H9 (cell line): Measurements from ENCODE around the gene ATP2A1. TPM values are rescaled to one million over a fixed set of nuclear protein-coding genes. Genes with fewer than 3 reads are reported as not detected.
"Not testable (repeated sequence)": the region's sequence is repeated elsewhere in the genome, so short reads cannot be mapped to it uniquely, and the experiment has no call there.

Experiments
- DNase-seq: peaks from one replicate; pipeline ENCODE4 v3.0.0-alpha.2; 2017
- H2AFZ ChIP-seq: one replicate; pipeline ENCODE4 v1.6.1; 2013; ENCODE audit warnings: mild to moderate bottlenecking, low read length, control low read depth, moderate library complexity
- H2AK5ac ChIP-seq: 2 replicates; pipeline ENCODE4 v1.6.1; 2013; ENCODE audit warnings: low read length, control low read depth, mixed read lengths; ENCODE audit not compliant: insufficient read length
- H2BK120ac ChIP-seq: one replicate; pipeline ENCODE4 v1.6.1; 2013; ENCODE audit warnings: low read depth, mild to moderate bottlenecking, low read length, control low read depth, inconsistent platforms; ENCODE audit not compliant: poor library complexity, severe bottlenecking
- H2BK12ac ChIP-seq: 2 replicates; pipeline ENCODE4 v1.6.1; 2013; ENCODE audit warnings: low read length, control low read depth, mixed read lengths, low read depth; ENCODE audit not compliant: insufficient read length
- H2BK15ac ChIP-seq: 2 replicates; pipeline ENCODE4 v1.6.1; 2013; ENCODE audit warnings: low read depth, low read length, control low read depth
- H2BK20ac ChIP-seq: one replicate; pipeline ENCODE4 v1.6.1; 2013; ENCODE audit warnings: low read depth, mild to moderate bottlenecking, low read length, control low read depth, inconsistent platforms; ENCODE audit not compliant: poor library complexity, severe bottlenecking
- H2BK5ac ChIP-seq: 2 replicates; pipeline ENCODE4 v1.6.1; 2013; ENCODE audit warnings: low read length, control low read depth, mixed read lengths; ENCODE audit not compliant: insufficient read length
- H3K14ac ChIP-seq: 2 replicates; pipeline ENCODE4 v1.6.1; 2013; ENCODE audit warnings: low read length, control low read depth; ENCODE audit not compliant: insufficient read depth
- H3K18ac ChIP-seq: 2 replicates; pipeline ENCODE4 v1.6.1; 2013; ENCODE audit warnings: low read depth, mild to moderate bottlenecking, mixed read lengths, low read length, control low read depth; ENCODE audit not compliant: insufficient read length
- H3K23ac ChIP-seq: 2 replicates; pipeline ENCODE4 v1.6.1; 2013; ENCODE audit warnings: low read length, control low read depth, mixed read lengths, low read depth; ENCODE audit not compliant: insufficient read length
- H3K23me2 ChIP-seq: 2 replicates; pipeline ENCODE4 v1.6.1; 2013; ENCODE audit warnings: low read depth, mild to moderate bottlenecking, mixed read lengths, low read length, control low read depth; ENCODE audit not compliant: insufficient read length, poor library complexity, severe bottlenecking
- H3K27ac ChIP-seq: 2 replicates; pipeline ENCODE4 v1.5.1; 2013; ENCODE audit warnings: low read length, control low read depth, mixed read lengths, low read depth; ENCODE audit not compliant: insufficient read length
- H3K27me3 ChIP-seq: 2 replicates; pipeline ENCODE4 v1.6.1; 2013; ENCODE audit warnings: low read length, control low read depth, inconsistent platforms; ENCODE audit not compliant: insufficient read depth
- H3K4ac ChIP-seq: 2 replicates; pipeline ENCODE4 v1.6.1; 2013; ENCODE audit warnings: low read depth, mild to moderate bottlenecking, control low read depth, inconsistent platforms, low read length, moderate library complexity
- H3K4me1 ChIP-seq: 2 replicates; pipeline ENCODE4 v1.6.1; 2013; ENCODE audit warnings: low read length, control low read depth, inconsistent platforms; ENCODE audit not compliant: insufficient read depth
- H3K4me2 ChIP-seq: 2 replicates; pipeline ENCODE4 v1.6.1; 2013; ENCODE audit warnings: low read length, control low read depth, mixed read lengths; ENCODE audit not compliant: insufficient read length, insufficient read depth
- H3K56ac ChIP-seq: 2 replicates; pipeline ENCODE4 v1.6.1; 2013; ENCODE audit warnings: low read depth, mild to moderate bottlenecking, mixed read lengths, low read length, control low read depth; ENCODE audit not compliant: insufficient read length
- H3K79me1 ChIP-seq: 2 replicates; pipeline ENCODE4 v1.6.1; 2013; ENCODE audit warnings: low read depth, mild to moderate bottlenecking, moderate library complexity, low read length, control low read depth, inconsistent platforms; ENCODE audit not compliant: insufficient read depth, poor library complexity, severe bottlenecking
- H3K79me2 ChIP-seq: 2 replicates; pipeline ENCODE4 v1.6.1; 2013; ENCODE audit warnings: low read length, control low read depth, inconsistent platforms; ENCODE audit not compliant: insufficient read depth
- H3K9ac ChIP-seq: 2 replicates; pipeline ENCODE4 v1.6.1; 2013; ENCODE audit warnings: low read length, control low read depth, mixed read lengths; ENCODE audit not compliant: insufficient read length; ENCODE audit errors: extremely low read depth
- H3K9me3 ChIP-seq: one replicate; pipeline ENCODE4 v1.6.1; 2013; ENCODE audit warnings: low read depth, low read length, inconsistent platforms; ENCODE audit not compliant: control insufficient read depth
- H3T11ph ChIP-seq: one replicate; pipeline ENCODE4 v1.6.1; 2013; ENCODE audit warnings: mild to moderate bottlenecking, low read length, control low read depth, inconsistent platforms
- H4K20me1 ChIP-seq: one replicate; pipeline ENCODE4 v1.6.1; 2013; ENCODE audit not compliant: control insufficient read depth, insufficient read length, insufficient read depth
- H4K5ac ChIP-seq: 2 replicates; pipeline ENCODE4 v1.6.1; 2013; ENCODE audit warnings: low read depth, mild to moderate bottlenecking, mixed read lengths, low read length, control low read depth; ENCODE audit not compliant: insufficient read length
- H4K8ac ChIP-seq: replicated peaks from 2 replicates; pipeline ENCODE4 v1.6.1; 2013; ENCODE audit warnings: low read length, control low read depth, mixed read lengths, low read depth; ENCODE audit not compliant: insufficient read length
- H4K91ac ChIP-seq: 2 replicates; pipeline ENCODE4 v1.6.1; 2013; ENCODE audit warnings: low read depth, mild to moderate bottlenecking, moderate library complexity, mixed read lengths, low read length, control low read depth; ENCODE audit not compliant: insufficient read length
- H3K27ac Mint-ChIP-seq, 3 experiments: 2 replicates in 2 of 3; 3 replicates in 1 of 3; pipeline ENCODE4 v1.8.0; 2020 to 2021; ENCODE audit warnings: mixed read lengths in 3 of 3, mild to moderate bottlenecking in 1 of 3, moderate library complexity in 1 of 3
- H3K27me3 Mint-ChIP-seq: 2 replicates; pipeline ENCODE4 v1.8.0; 2021; ENCODE audit warnings: low read depth, mild to moderate bottlenecking, moderate library complexity, mixed read lengths
- H3K36me3 Mint-ChIP-seq, 3 experiments: 2 replicates in 2 of 3; 3 replicates in 1 of 3; pipeline ENCODE4 v1.8.0; 2020 to 2021; ENCODE audit warnings: low read depth in 3 of 3, mixed read lengths in 3 of 3; ENCODE audit not compliant: insufficient read depth in 1 of 3
- H3K4me1 Mint-ChIP-seq, 2 experiments: 2 replicates each; pipeline ENCODE4 v1.8.0; 2020; ENCODE audit warnings: mixed read lengths in 2 of 2
- H3K4me3 Mint-ChIP-seq, 2 experiments: 2 replicates in 1 of 2; 3 replicates in 1 of 2; pipeline ENCODE4 v1.8.0; 2020 to 2021; ENCODE audit warnings: mild to moderate bottlenecking in 2 of 2, mixed read lengths in 2 of 2, moderate library complexity in 1 of 2
- H3K9me3 Mint-ChIP-seq, 2 experiments: 2 replicates in 1 of 2; 3 replicates in 1 of 2; pipeline ENCODE4 v1.8.0; 2020; ENCODE audit warnings: mild to moderate bottlenecking in 2 of 2, mixed read lengths in 2 of 2, moderate library complexity in 1 of 2
- CTCF ChIP-seq: fragments of 200-600 bp; sonication (generic); conservative IDR thresholded peaks from 3 replicates; pipeline ENCODE4 v1.8.0; 2021; ENCODE audit warnings: antibody characterized with exemption, mild to moderate bottlenecking
- WGBS: extraction: QIAGEN DNeasy Blood & Tissue Kit; methylation state at CpG from one replicate; pipeline ENCODE4 v1.1.7; 2013; ENCODE audit warnings: missing lambda C conversion rate, low lambda C conversion rate, mixed read lengths; ENCODE audit not compliant: insufficient read length; ENCODE audit errors: extremely low coverage; 5-methylcytosine and 5-hydroxymethylcytosine counted together
- total RNA-seq: library from RNA; stranded (reverse); gene quantifications from 2 replicates; pipeline ENCODE4 v1.2.1, GENCODE V29; 2021

The ATP2A1 gene
- total RNA-seq, 1 experiment from 2014 or later: 4.6 TPM

GRCh38 chr16:28867241-28867640, 11.0 kb upstream of the ATP2A1 start:
- peaks cover 1% of the 10 kb centered on the region for H4K20me1 ChIP-seq
- H3T11ph ChIP-seq: no peak overlapping the region
- H3K4me1 ChIP-seq: peaks cover 1% of the 10 kb centered on the region; the same call in 1 of the 2 replicates
- H3K79me2 ChIP-seq: peaks cover 9% of the 10 kb centered on the region; the same call in 1 of the 2 replicates
- H3K4ac ChIP-seq: no peak overlapping the region
- WGBS: no CpG with 5 or more reads among the region's 13 CpGs
- H3K9ac ChIP-seq: no peak overlapping the region
- H2BK120ac ChIP-seq: no peak overlapping the region
- H2BK12ac ChIP-seq: no peak overlapping the region
- no peak overlapping the region for H2BK15ac ChIP-seq
- H4K91ac ChIP-seq: no peak overlapping the region
- Mint-ChIP-seq H3K36me3 (peaks cover 24 to 44% (median 44%) of the 10 kb centered on the region in 3 experiments), H3K9me3 (no peaks in the 10 kb centered on the region), H3K27ac (no peak overlapping the region), H3K4me3 (peak overlapping the region; percentile 22 to 54; a peak in 2 of 5 replicates), H3K27me3 (no peaks in the 10 kb centered on the region; the same call in 1 of the 2 replicates), H3K4me1 (peaks cover 9 to 18% of the 10 kb centered on the region in 2 experiments)
- no peak overlapping the region for H2AFZ ChIP-seq
- no peak overlapping the region for H3K4me2 ChIP-seq
- H3K27me3 ChIP-seq: no peaks in the 10 kb centered on the region
- H2BK5ac ChIP-seq: no peak overlapping the region
- no peak overlapping the region for H2AK5ac ChIP-seq
- no peak overlapping the region for H3K56ac ChIP-seq
- TF ChIP-seq CTCF: no peak
- no peaks in the 10 kb centered on the region for H3K9me3 ChIP-seq
- H4K5ac ChIP-seq: no peak overlapping the region
- no peak overlapping the region for H2BK20ac ChIP-seq
- no peak overlapping the region for H3K18ac ChIP-seq
- no peak overlapping the region for H3K27ac ChIP-seq
- peaks cover 3% of the 10 kb centered on the region for H3K79me1 ChIP-seq
- peaks cover 9% of the 10 kb centered on the region for H3K23me2 ChIP-seq
- no peak overlapping the region for H3K23ac ChIP-seq
- H3K14ac ChIP-seq: no peak overlapping the region
- H4K8ac ChIP-seq: no peak overlapping the region
- no peak for DNase-seq

DNA sequence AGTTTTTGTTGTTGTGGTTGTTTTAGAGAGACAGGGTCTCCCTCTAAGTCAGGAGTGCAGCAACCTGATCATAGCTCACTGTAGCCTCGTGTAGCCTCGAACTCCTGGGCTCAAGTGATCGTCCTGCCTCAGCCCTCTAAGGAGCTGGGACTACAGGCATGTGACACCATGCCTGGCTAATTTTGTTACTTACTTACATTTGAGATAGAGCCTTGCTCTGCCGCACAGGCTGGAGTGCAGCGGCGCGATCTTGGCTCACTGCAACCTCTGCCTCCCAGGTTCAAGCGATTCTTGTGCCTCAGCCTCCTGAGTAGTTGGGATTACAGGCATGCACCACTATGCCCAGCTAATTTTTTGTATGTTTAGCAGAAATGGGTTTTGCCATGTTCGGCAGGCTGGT, 10.6 kb upstream of the ATP2A1 start:
- not testable (repeated sequence) for H3K4me2 ChIP-seq, H3K27ac Mint-ChIP-seq, H4K8ac ChIP-seq, H3K9me3 ChIP-seq, H3K4me1 ChIP-seq, H2AFZ ChIP-seq, H3K56ac ChIP-seq, H3K27me3 Mint-ChIP-seq, H2BK5ac ChIP-seq, H2BK20ac ChIP-seq, H4K91ac ChIP-seq, H3T11ph ChIP-seq, H2BK12ac ChIP-seq, H3K14ac ChIP-seq, DNase-seq, H3K23ac ChIP-seq, H2BK15ac ChIP-seq, H4K20me1 ChIP-seq, H2AK5ac ChIP-seq, H3K9me3 Mint-ChIP-seq, H3K9ac ChIP-seq, H3K27me3 ChIP-seq, H3K4ac ChIP-seq, H2BK120ac ChIP-seq, H3K23me2 ChIP-seq, H4K5ac ChIP-seq, H3K18ac ChIP-seq, H3K79me1 ChIP-seq, H3K79me2 ChIP-seq, H3K4me3 Mint-ChIP-seq, H3K27ac ChIP-seq
- WGBS: no CpG with 5 or more reads among the region's 9 CpGs
- Mint-ChIP-seq H3K4me1 (peaks cover 9 to 18% of the 10 kb centered on the region in 2 experiments), H3K36me3 (peaks cover 24 to 48% (median 44%) of the 10 kb centered on the region in 3 experiments)
